ENCODE measurements around the gene A2M.

A2M gene

DNA sequence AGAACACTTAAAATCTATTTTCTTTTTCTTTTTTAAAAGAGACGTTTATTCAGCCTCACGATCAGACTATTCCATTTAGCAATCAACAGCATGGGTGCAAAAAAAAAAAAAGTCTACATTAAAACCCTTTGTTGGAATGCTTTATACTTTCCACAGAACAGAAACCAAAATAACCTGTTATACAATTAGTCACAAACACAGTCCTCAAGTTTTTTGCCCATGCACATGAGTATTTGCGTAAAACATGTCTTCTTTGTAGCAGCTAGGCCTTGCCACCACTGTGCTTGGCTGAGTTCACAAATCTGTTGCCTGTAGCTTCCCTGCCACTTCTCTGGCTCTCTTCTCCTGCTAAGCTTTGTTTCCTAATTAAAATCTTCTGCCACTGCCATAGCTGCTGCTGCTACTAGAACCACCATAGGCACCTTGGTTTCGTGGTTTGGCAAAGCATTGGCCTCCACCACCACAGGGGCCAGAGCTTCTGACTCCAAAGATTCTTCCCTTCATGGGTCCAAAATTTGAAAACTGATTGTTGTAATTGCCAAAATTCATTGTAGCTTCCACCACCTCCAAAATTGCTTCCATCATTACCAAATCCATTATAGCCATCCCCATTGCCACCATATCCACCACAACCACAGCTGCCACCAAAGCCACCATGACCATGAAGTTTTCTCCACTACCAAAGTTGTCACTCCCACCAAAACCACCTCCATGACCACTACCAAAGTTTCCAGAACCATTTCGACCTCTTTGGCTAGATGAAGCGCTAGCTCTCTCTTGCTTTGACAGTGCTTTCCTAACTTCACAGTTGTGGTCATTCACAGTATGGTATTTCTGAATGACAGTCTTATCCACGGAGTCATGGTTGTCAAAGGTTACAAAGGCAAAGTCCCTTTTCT is 88.3 kb downstream of the A2M start:
- Histone ChIP-seq H3K36me3 (replicated peaks) (no peaks in the 10 kb centered on the region), H3K27ac (no peak overlapping the region), H3K4me3 (ENCODE audit: low read depth, low read length) (no peak overlapping the region), H3K27me3 (replicated peaks) (no peaks in the 10 kb centered on the region)
- in situ Hi-C loops (cut with HindIII; ENCODE audit: low pct_ligation_motif_present, low sequenced_read_pairs): no loop called here
- TF ChIP-seq, protein P1, sequence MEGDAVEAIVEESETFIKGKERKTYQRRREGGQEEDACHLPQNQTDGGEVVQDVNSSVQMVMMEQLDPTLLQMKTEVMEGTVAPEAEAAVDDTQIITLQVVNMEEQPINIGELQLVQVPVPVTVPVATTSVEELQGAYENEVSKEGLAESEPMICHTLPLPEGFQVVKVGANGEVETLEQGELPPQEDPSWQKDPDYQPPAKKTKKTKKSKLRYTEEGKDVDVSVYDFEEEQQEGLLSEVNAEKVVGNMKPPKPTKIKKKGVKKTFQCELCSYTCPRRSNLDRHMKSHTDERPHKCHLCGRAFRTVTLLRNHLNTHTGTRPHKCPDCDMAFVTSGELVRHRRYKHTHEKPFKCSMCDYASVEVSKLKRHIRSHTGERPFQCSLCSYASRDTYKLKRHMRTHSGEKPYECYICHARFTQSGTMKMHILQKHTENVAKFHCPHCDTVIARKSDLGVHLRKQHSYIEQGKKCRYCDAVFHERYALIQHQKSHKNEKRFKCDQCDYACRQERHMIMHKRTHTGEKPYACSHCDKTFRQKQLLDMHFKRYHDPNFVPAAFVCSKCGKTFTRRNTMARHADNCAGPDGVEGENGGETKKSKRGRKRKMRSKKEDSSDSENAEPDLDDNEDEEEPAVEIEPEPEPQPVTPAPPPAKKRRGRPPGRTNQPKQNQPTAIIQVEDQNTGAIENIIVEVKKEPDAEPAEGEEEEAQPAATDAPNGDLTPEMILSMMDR (IDR thresholded peaks at IDR 0.05; ENCODE audit: low read depth, low read length, missing control alignments): no peak
- no peak for DNase-seq

DNA sequence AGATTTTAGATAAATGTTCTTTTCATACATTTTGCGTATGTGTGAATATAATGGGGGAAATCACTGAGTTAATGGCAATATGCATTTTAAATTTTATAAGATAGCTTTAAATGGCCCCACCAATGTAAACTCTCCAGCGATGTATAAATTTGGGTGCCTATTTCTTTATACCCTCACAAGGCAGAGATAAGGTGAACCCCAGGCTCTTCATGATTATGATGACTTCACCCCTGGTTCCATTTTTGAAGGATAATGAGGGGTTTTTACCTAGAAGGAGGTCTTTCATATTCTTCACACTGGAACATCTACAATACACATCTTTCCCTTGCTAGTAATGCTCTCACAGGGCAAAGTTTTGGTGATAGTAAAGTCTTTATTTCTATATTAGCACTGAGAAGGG is 91.2 kb downstream of the A2M start:
- in situ Hi-C loops (cut with HindIII; ENCODE audit: low pct_ligation_motif_present, low sequenced_read_pairs): no loop called here
- Histone ChIP-seq H3K36me3 (replicated peaks) (no peaks in the 10 kb centered on the region), H3K27me3 (replicated peaks) (no peaks in the 10 kb centered on the region), H3K27ac (no peak overlapping the region), H3K4me3 (ENCODE audit: low read depth, low read length) (no peak overlapping the region)
- TF ChIP-seq, protein P1 (IDR thresholded peaks at IDR 0.05; ENCODE audit: low read depth, low read length, missing control alignments): no peak
- DNase-seq: no peak

DNA sequence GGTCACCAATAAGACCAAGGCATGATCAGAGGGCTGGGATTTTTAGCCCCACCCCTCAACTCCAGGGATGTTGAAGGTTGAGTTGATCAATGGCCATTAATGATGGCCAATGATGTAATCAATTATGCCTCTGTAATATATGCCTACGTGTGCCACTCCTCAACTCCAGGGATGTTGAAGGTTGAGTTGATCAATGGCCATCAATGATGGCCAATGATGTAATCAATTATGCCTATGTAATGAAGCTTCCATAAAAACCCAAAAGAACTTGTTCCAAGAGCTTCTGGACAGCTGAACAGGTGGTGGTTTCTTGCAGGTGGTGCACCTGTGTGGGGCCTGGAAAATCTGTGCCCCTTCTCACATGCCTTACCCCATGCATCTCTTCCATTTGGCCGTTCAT is 93.1 kb downstream of the A2M start:
- Histone ChIP-seq H3K27ac (no peak overlapping the region), H3K4me3 (ENCODE audit: low read depth, low read length) (no peak overlapping the region)
- in situ Hi-C loops (cut with HindIII; ENCODE audit: low pct_ligation_motif_present, low sequenced_read_pairs): no loop called here

More for the DNA sequence above, 93.1 kb downstream of the A2M start:
- DNase-seq: no peak
- Histone ChIP-seq H3K36me3 (replicated peaks) (no peaks in the 10 kb centered on the region), H3K27me3 (replicated peaks) (no peaks in the 10 kb centered on the region)
- TF ChIP-seq, protein P1 (IDR thresholded peaks at IDR 0.05; ENCODE audit: low read depth, low read length, missing control alignments): no peak

Measured in brain microvascular endothelial cell (primary cell).